Fibroblast of gingiva (primary cell): ENCODE measurements around the gene ZFP36L1.

Experiments used
- DNase-seq: peaks from one replicate; pipeline ENCODE4 v3.0.0-alpha.2; 2011; ENCODE audit warnings: low read depth

ZFP36L1 gene

GRCh38 chr14:68762953-68763764 is 29.7 kb downstream of the ZFP36L1 start:
- DNase-seq: no peak

- no peak for DNase-seq
Observed at GRCh38 chr14:68761391-68761790, 31.5 kb downstream of the ZFP36L1 start.

- no peak for DNase-seq
Observed at GRCh38 chr14:68760761-68761160, 32.1 kb downstream of the ZFP36L1 start.

GRCh38 chr14:68759937-68760336 is 32.9 kb downstream of the ZFP36L1 start:
- no peak for DNase-seq

GRCh38 chr14:68759017-68759560 is 33.8 kb downstream of the ZFP36L1 start:
- no peak for DNase-seq

- DNase-seq: no peak
Observed at GRCh38 chr14:68758301-68758700, 34.6 kb downstream of the ZFP36L1 start.

GRCh38 chr14:68757618-68758081 is 35.2 kb downstream of the ZFP36L1 start:
- DNase-seq: no peak

GRCh38 chr14:68756734-68757133 is 36.1 kb downstream of the ZFP36L1 start:
- DNase-seq: no peak

- peak; percentile 68 for DNase-seq
Observed at GRCh38 chr14:68756000-68756481, 36.8 kb downstream of the ZFP36L1 start.

- DNase-seq: no peak
Observed at GRCh38 chr14:68755016-68755353, 37.9 kb downstream of the ZFP36L1 start.

GRCh38 chr14:68753690-68754089 is 39.2 kb downstream of the ZFP36L1 start:
- peak; percentile 69 for DNase-seq

GRCh38 chr14:68752271-68753006 is 40.4 kb downstream of the ZFP36L1 start:
- DNase-seq: no peak

GRCh38 chr14:68749487-68750475 is 43.1 kb downstream of the ZFP36L1 start:
- DNase-seq: no peak

- DNase-seq: no peak
Observed at GRCh38 chr14:68748691-68749090, 44.2 kb downstream of the ZFP36L1 start.

GRCh38 chr14:68748260-68748659 is 44.6 kb downstream of the ZFP36L1 start:
- DNase-seq: no peak

GRCh38 chr14:68747393-68747792 is 45.5 kb downstream of the ZFP36L1 start:
- no peak for DNase-seq

GRCh38 chr14:68744613-68745012 is 48.3 kb downstream of the ZFP36L1 start:
- no peak for DNase-seq

- no peak for DNase-seq
Observed at GRCh38 chr14:68741839-68742470, 50.9 kb downstream of the ZFP36L1 start.

GRCh38 chr14:68741477-68741791 is 51.4 kb downstream of the ZFP36L1 start:
- DNase-seq: no peak

- DNase-seq: no peak
Observed at GRCh38 chr14:68740788-68741476, 51.9 kb downstream of the ZFP36L1 start.

- DNase-seq: no peak
Observed at GRCh38 chr14:68739701-68740100, 53.2 kb downstream of the ZFP36L1 start.
